HG03378 (cell line): Measurements from ENCODE around the gene CFAP54.
"Not testable (repeated sequence)": the region's sequence is repeated elsewhere in the genome, so short reads cannot be mapped to it uniquely, and the experiment has no call there.

Source experiments
- ATAC-seq: cut with Tn5 transposase; IDR thresholded peaks from one replicate; pipeline ENCODE4 v1.9.1; 2021; ENCODE audit warnings: mild to moderate bottlenecking, moderate library complexity; ENCODE audit not compliant: unreplicated experiment

Gene CFAP54

DNA sequence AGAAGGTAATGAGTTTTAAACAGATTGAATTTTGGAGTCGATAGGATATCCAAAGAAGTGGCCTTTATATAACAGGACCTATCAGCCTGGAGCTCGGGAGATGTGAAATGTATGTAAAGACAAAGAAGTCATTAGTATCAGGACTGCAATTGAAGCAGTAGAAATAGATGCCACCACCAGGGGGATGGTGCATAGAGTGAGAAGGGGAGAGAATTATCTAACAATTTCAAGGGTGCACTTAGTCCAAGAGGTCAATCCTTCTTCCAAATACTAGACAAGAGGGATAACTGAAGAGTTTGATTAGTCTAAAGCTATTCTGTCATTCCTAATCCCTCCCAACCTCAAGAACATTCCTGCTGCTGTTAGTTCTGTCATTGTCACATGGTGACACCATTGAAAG is 127.8 kb downstream of the CFAP54 start:
- ATAC-seq, result no peak

DNA sequence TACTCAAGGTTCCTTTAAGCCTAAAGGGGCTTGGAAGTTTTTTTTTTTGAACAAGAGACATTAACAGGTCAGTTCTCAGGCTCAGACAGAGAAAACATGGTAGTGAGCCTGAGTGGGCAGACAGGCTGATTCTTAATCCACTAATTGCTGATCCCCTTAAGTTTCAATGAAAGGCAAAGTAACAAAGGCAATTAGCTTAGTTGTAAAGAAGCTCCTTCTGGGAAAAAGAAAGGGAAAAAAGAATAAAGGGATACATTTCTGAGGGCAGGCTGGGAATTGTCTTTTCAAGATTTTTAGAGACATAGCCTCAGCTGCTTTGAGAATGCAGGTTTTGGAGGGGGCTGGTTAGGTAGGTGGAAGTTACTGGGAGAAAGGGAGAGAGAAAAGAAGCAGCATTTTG is 133.8 kb downstream of the CFAP54 start:
- ATAC-seq, result no peak

DNA sequence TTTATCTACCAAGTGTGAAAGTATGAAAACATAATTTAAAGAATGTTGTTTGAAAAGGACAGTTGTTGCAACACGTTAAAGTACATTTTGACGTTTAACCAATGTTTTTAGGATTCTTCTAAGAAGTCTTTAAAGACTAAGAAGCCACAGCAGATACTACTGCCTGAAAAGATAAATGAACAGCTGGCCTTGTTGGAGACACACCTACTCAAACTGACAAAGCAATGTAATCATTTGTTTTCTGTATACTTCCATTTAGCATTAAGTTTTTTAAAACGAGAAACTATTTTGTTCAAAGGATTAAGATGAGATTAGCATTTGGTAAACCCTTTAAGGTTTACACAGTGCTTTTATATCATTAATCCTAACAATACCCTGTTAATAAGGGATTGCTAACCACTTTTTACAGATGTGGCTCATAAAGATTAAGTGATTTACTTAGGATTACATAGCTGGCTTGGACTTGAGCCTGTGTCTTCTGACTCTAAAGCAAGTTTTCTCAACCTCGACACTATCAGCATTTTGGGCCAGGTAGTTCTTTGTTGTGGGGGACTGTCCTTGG is 134.4 kb downstream of the CFAP54 start:
- ATAC-seq, result no peak

DNA sequence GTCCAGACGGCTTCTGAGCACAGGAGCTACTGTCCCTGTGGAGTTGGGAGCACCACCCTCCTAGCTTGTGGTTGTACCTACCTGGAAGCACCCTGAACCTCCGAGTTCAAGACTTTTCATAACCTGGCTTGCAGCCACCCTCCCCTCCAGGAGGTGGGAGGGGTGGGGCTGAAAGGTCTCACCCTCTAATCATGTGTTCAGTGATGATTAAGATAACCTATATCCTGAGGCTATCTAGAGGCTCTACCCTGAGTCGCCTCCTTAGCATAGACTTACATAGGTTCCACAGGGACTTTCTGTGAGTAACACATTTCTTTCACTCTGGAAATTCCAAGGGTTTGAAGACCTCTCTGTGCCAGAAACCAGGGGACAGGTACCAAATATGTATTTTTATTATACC is 146.5 kb downstream of the CFAP54 start:
- ATAC-seq, result no peak

DNA sequence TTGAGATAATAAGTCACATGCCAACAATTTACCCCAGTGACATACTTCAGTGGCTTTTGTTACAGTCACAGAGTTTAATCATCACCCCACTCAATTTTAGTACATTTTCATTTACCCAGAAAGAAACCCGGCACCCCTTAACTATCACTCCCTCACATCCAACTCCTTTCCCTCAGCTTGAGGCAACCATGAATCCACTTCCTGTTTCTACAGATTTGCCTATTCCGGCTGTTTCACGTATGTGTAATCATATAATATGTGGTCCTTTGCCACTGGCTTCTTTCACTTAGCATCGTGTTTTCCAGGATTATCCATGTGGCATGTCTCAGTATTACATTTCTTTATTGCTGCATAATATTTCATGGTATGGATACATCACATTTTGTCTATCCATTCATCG is 147.5 kb downstream of the CFAP54 start:
- no peak for ATAC-seq

DNA sequence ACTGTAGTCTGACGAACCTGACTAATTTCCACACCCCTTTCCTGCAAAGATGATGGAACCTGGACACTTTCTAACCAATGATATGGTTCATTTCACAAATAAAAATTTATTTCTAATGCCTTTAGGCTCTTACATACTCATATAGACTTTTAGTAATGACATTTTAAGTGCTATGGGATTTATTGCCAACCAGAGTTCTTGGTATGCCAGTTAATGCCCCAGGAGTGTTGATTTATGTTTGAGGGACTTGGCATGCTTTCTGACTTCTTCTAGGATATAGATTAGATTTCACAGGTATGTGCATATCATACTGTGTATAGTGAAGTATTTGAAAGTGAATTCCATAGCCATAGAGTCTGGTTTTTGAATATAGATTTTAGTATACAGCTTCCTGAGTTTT is 159.5 kb downstream of the CFAP54 start:
- no peak for ATAC-seq

DNA sequence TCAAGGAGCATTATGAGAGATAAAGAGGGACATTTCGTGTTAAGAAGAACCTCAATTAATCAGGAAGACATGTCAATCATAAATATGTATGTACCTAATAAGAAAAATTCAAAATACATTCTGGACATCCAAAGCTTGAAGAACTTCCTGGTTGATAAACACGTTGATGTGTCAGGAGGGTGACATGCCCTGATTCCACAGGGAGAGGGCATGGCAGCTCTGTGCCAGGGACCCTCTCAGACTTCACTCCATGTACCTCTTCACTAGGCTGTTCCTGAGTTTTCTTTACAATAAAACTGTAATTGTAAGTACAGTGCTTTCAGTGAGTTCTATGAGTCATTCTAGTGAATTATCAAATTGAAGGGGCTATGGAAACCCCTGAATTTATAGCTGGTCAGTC is 163.5 kb downstream of the CFAP54 start:
- no peak for ATAC-seq

DNA sequence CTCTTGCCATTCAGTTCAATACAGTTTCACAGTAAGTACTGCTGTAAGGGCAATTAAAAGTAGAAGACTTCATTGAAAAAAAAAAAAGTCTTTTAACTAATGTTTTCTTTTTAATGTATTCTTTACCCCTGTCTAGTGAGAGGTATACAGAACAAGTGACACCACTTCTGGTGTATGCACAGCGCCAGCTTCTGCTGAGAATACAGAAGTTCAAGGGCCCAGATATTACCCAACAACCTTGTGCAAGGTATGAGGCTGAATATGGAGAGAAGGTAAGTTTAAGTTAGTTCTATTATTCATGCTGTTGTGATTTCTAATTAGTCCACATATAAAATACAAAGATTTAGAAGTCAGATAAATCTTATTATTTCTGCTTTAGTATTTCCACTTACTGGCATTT is 168.7 kb downstream of the CFAP54 start:
- ATAC-seq, result no peak

DNA sequence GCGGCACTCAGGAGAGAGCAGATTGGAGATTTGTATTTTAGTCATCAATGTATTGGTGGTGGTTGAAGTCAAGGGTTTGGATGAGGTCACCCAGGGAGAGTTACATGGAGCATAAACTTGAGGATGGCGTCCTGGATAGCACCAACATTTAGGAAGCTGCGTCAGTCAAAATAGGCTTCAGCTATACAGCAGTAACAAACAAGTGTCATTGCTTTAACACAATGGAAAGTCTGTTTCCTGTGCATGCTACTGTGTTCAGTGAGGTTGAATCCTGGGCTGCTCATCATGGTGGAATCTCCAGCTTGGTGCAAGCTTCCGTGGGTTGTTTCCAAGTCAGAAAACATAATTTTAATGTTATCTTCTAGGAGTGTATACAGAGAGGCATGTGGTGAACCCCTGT is 180.4 kb downstream of the CFAP54 start:
- ATAC-seq, result no peak

DNA sequence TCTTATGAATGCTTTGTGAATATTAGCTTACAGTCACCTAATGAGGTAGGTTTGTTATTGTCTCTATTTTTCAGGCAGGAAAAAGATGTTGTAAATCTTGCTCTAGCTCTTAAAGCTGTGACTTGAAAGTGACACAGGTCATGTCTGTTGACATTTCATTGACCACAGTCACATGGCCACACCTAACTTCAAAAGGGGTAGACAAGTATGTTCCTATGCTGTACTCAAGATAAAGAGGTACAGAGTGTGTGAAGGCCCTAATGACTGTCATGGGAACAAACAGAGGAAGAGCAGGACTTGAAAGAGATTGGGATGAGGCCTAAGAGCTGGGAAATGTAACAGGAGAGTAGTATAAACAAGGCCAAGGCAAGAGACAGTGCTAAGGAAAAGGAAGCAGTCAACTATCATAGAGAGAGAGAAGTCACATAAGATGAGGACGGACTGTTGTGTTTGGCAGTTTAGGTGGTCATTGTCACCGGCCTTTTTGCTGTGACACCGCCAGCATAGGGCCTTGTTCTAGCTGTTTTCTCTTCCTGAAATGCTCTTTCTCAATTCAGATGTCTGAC is 181.0 kb downstream of the CFAP54 start:
- no peak for ATAC-seq

DNA sequence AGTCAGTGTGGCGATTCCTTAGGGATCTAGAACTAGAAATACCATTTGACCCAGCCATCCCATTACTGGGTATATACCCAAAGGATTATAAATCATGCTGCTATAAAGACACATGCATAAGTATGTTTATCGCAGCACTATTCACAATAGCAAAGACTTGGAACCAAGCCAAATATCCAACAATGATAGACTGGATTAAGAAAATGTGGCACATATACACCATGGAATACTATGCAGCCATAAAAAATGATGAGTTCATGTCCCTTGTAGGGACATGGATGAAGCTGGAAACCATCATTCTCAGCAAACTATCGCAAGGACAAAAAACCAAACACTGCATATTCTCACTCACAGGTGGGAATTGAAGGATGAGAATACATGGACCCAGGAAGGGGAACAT is 186.1 kb downstream of the CFAP54 start:
- not testable (repeated sequence) for ATAC-seq

DNA sequence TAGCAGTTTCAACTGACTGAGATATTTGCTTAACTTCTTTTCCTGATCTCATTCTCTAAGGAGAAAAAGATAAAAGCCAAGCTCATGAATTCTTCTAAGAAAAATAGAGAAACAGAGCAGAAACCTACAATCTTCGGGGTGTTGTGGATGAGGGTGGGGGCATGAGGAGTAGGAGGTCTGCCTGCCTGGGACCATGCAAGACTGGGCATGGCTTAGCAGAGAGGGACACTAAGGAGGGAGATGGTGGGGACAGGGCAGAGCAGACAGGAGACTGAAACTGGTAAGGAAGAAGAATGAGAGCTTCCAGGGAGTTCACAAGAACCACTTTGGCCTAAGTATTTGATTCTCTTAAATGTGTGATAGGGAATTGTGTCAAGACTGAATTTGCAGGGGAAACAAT is 188.0 kb downstream of the CFAP54 start:
- no peak for ATAC-seq

DNA sequence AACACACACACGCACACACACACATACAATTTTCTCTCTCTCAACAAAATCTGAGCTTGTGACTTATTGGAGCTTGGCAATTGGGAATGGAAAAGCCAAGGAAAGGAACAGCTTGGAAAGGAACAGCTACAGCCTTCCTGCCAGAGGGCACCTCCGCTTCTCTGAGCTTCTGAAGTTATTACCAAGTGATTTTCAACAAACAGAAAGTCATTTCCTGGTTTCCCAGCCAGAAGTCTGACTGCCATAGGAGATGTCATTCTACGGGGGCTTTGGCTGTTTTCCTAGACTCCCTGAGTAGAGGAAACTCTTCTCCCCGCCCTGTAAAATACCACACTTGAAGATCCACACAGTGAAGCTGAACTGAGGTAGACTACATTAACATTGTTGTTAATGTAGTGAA is 198.3 kb downstream of the CFAP54 start:
- ATAC-seq, result no peak

DNA sequence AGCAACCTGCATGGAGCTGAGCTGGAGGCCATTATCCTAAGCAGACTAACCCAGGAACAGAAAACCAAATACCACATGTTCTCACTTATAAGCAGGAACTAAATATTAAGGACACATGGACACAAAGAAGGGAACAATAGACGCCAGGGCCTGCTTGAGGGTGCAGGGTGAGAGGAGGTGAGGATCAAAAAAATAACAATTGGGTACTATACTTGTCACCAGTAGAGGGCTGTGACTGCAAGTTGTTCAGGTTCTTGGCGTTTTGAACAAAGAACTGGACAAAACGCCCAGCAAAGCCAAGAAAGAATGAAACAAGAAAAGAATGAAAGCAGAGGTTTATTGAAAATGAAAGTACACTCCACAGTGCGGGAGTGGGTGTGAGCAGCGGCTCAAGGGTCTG is 209.1 kb downstream of the CFAP54 start:
- no peak for ATAC-seq

DNA sequence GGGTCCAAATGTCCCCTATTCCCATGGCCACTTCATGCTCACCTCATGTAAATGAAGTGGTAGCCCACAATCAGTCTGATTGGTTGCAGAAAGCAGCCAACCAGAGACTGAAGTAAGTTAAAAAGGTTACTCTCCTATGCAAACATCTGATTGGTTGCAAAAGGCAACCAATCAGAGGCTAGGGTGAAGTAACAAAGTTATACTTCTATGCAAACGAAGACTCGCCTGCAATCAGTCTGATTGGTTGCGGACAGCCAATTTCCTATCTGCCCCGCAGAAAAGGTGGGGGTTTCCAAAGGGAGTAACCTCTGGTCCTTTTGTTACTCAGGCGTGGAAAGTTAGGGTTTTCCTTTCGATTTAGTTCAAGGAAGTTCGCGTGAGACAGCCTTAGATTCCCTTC is 209.6 kb downstream of the CFAP54 start:
- no peak for ATAC-seq

DNA sequence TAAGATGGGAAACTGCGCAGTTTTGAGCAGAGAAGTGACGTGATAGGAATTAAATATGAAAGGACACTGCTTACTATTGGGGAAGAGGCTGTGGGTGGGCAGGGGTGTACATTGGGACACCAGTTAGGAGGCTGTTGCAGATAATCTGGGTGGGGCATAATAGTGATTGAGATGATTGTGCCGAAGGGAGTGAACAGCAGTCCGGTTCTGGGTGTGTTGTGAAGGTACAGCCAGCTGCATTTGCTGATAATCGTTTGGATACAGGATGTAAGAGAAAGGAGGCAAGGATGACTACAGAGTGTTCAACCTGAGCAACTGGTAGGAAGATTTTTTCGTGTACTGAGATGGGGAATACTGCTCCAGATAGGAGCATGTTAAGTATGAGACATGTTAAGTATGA is 212.5 kb downstream of the CFAP54 start:
- ATAC-seq, result no peak

DNA sequence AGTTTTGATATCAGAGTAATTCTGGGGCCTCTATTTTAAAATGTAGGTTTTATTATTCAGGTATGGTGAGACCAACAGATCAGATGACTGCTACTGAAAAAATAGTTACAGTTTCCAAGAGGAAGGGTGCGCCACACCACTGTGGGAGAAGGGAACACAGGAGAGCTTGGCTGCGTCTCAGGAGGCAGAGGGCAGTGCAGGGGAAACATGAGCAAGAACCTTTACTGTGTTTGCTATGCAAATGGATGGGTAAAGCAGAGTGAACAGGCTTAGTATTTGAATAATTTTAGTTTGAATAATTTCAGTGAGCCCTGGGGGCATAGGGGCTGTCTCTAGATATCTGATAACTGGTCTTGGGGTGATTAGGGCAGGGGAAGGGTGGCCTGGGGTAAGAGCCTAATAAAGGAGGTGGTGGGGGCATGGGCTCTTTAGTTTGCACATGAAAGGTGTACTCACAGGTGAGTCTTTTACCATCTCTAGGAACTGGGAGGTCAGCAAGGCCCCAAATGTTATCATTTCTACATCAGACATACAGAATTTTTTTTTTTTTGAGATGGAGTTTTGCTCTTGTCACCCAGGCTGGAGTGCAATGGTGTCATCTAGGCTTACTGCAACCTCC is 220.9 kb downstream of the CFAP54 start:
- no peak for ATAC-seq

DNA sequence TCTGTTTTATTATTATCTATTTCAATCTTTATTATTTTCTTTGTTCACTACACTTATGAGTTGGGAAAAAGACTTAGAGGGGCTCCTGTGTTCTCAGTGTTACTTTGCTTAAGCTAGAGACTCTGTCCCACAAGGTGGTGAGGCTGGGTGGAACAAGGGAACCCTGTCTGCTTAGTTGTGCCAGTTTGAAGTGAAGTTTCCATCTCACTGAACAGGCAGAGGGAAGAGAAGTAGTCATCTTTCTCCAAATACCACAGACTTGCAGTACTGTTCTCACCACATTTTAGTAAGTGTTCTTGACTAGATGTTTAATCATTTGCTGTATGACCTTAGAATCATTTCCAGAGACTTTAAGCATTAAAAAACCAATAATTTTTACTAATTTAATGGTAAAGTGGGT is 222.0 kb downstream of the CFAP54 start:
- ATAC-seq, result peak; percentile 45

DNA sequence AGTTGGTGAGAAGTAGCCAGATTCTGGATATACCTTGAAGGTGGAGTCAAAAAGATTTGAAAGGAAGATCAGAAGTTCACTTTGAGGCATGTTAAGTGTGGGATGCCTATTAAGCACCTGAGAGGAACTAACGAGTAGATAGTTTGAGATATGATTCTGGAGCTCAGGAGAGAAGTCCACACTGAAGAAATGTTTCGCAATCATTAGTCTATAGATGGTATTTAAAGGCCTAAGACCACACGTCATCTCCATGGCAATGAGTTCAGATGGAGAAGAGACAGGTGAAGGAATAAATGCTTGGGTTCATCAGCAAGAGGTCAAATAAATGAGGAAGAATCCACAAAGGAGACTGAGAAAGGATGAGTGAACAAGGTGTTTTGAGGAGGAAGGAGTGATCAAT is 224.8 kb downstream of the CFAP54 start:
- ATAC-seq, result no peak

DNA sequence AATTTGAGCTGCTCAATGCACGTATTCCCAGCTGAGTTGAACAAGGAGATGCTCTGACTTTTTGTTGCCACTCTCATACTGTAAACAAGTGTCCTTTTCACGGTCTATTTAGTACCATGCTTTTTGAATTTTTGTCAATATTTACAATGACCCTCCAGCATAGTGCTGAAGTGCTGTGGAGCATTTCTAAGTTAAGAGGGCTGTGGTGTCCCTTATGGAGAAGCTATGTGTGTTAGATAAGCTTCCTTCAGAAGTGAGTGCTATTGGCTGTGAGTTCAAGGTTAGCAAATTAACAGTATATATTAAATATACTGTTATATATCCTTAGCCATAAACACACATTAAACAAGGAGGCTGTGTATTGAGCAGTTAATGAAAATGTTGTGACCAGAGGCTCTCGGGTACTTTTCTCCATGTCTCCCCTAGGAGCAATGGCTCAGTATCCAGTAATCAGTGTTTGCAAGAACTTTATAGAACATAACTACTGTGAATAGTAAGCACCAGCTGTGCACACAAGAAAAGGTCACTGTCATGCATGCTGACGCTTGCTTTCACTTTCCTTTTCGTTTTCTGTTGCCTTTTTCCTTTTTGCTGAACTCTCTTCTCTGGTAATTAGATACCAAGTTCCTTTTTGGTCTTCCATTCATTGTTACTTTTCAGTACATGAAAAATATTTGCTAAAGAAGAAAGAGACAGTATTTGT is 230.4 kb downstream of the CFAP54 start:
- ATAC-seq, result peak; percentile 94

DNA sequence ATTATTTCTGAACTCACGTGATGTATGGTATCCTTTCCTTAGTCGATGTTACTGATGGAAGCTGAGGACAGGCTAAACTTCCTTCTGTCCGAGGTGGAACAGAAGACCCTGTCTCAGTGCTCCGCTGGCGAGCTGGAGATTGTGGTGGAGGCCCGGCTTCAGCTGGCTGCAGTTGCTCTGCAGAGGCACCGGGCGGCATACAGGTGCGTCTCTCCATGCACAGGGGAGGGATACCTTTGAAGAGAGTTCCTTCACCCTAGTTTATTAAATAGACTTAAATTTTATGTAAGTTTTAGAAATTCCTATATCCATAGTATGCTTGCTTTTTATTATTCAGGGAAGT is 231.0 kb downstream of the CFAP54 start:
- peak; percentile 57 for ATAC-seq

DNA sequence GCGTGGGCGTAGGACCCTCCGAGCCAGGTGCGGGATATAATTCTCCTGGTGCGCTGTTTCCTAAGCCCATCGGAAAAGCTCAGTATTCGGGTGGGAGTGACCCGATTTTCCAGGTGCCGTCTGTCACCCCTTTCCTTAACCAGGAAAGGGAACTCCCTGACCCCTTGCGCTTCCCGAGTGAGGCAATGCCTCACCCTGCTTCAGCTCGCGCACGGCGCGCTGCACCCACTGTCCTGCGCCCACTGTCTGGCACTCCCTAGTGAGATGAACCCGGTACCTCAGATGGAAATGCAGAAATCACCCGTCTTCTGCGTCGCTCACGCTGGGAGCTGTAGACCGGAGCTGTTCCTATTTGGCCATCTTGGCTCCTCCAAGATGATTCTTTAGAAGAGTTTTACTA is 240.1 kb downstream of the CFAP54 start:
- not testable (repeated sequence) for ATAC-seq
